Stimulated activated CD4-positive, alpha-beta T cell treated with anti-CD3 and anti-CD28 coated beads, Interleukin-4, amount 100 ng/mL, for 48 hours (primary cell): ENCODE results near the gene MICAL3.

ENCODE experiments used
- DNase-seq, 2 donors: peaks; one replicate each; pipeline ENCODE4 v3.0.0-alpha.2; 2020; ENCODE audit warnings: low read depth in 2 of 2

MICAL3 gene

GRCh38 chr22:17930455-17931313, 93.7 kb downstream of the MICAL3 start:
- DNase-seq, result no peak

DNA sequence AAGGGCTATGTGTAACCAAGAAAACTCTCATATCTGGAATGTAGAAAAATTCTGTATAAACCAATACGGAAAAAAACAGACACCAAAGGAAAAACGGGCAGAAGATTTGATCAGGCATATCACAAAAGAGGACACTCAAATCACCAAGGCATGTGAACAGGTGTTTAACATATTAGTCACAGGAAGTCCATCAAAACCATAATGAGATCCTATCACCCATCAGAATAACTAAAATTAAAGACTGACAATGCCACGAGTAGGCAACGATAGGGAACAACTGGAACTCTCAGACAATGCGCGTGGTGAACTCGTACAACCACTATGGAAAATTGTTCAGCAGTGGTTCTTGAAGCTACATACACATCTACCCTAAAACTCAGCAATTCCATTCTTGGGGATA, 94.5 kb downstream of the MICAL3 start:
- no peak for DNase-seq

- no peak for DNase-seq
Measured at GRCh38 chr22:17928391-17928790, 96.0 kb downstream of the MICAL3 start.

DNA sequence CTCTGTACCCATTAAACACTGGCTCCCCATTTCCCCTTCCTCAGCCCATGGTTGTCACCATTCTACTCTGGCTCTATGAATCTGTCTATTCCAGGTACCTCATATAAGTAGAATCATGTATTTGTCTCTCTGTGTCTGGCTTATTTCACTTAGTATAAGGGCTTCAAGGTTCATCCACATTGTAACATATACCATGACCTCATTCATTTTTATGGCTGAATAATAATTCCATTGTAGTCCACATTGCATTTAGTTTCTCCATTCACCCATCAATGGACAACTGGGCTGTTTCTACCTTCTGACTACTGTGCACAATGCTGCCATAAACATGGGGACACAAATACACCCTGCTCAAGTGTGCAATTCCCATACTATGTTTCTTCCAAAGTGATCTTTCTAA, 97.3 kb downstream of the MICAL3 start:
- DNase-seq, result no peak

GRCh38 chr22:17926516-17926915, 97.8 kb downstream of the MICAL3 start:
- DNase-seq, result no peak

- no peak for DNase-seq
Measured at GRCh38 chr22:17925431-17925841, 98.9 kb downstream of the MICAL3 start.

GRCh38 chr22:17924735-17925364, 99.5 kb downstream of the MICAL3 start:
- DNase-seq, result no peak

- no peak for DNase-seq
Measured at GRCh38 chr22:17924076-17924475, 100.3 kb downstream of the MICAL3 start.

GRCh38 chr22:17922925-17923903, 101.1 kb downstream of the MICAL3 start:
- no peak for DNase-seq

- DNase-seq, result no peak
Measured at GRCh38 chr22:17921871-17922821, 102.2 kb downstream of the MICAL3 start.

- DNase-seq, result no peak
Measured at GRCh38 chr22:17920992-17921650, 103.2 kb downstream of the MICAL3 start.

DNA sequence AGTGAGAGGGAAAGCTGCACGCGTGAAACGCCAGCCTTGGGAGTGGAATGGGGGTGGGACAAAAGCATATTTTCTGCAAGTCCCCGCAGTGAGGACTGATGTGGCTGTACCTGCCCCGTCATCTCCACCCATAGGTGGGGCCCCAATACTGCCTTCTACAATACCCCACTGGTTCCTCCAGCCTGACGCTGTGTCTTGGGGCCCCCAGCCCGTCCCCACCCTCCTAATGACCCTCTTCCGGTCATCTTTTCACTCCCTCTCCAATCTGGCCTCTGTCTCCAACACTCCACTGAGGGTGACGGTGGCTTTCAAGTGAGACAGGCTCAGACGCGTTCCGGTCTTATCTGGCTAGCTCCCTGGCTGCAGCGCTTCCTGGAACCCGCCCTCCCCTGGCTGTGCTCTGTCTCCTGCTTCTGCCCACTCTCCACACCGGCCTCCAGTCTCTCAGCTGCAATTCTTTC, 104.2 kb downstream of the MICAL3 start:
- DNase-seq, result no peak

- DNase-seq, result no peak
Measured at GRCh38 chr22:17919276-17920144, 104.9 kb downstream of the MICAL3 start.

GRCh38 chr22:17918840-17919239, 105.5 kb downstream of the MICAL3 start:
- DNase-seq, result no peak

DNA sequence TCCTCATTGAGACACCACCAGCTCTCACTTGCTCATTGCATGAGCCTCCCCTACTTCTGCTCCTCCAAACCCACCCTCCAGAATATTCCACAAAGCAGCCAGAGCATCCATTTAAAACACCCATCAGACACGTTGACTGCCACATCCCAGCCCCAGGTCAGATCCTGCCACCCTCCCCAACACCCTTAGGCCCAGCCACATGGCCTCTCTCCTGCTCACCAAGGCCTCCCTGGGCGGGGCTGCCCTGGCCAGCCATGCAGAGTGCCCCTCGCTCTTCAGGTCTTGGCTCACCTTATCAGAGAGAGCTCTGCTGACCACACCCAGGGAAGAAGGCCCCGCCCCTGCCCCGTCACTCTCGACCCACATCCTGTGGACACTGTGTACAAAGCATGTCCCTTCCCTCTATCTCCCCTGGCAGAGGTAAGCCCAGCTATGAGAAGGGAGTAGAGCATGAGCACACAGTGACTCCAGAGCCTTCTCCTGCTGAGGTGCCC, 106.8 kb downstream of the MICAL3 start:
- no peak for DNase-seq

DNA sequence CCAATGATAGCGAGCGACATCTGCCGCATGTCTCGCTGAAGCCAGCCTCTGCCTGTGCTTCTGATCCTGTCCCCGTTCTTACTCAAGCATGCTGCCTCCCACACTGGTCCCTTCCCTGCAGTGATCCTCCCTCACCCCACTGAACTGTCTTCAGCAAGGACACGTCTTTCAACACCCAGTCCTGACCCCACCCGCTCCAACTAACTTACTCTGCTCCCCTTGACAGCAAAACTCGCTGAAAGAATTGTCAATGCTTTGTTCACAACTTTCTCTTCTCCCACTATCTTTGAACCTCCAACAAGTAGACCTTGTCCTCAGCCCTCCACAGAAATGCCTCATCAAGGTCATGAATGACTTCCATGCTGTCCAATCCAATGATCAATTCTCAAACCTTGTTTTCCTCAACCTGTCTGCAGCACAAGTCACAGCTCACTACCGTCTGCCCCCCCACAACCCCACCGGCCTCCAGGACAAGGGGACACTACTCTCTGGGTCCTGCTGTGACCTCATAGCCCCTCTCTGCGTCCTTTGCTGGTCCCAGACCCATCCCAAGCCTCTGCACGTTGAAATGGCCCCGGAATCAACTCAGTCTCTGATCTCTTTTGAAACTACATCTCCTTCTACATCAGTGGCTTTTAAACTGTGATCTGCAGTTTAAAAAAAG, 108.0 kb downstream of the MICAL3 start:
- no peak for DNase-seq

GRCh38 chr22:17915676-17916075, 108.7 kb downstream of the MICAL3 start:
- DNase-seq, result no peak

- DNase-seq, result no peak
Measured at GRCh38 chr22:17915188-17915587, 109.2 kb downstream of the MICAL3 start.

GRCh38 chr22:17914474-17914873, 109.9 kb downstream of the MICAL3 start:
- DNase-seq, result no peak
